PC-9 (cell line): ENCODE results near the gene AGAP1. TPM values are rescaled to one million over a fixed set of nuclear protein-coding genes. Genes with fewer than 3 reads are reported as not detected.

Source experiments
- BruUV-seq: library from RNA; stranded (reverse); fragments of 400-500 nt; replicated peaks from 2 replicates; lab custom pipeline; 2021; lab: Mats Ljungman, UMichigan
- CTCF ChIA-PET: fragments of 300-600 bp; sonication (Branson Sonifier 250); formaldehyde crosslinking; loops from one replicate; lab custom pipeline; 2022; ENCODE audit warnings: antibody characterized with exemption; lab: Charles Lee
- POLR2A ChIA-PET: fragments of 300-600 bp; sonication (Branson Sonifier 250); formaldehyde crosslinking; loops from one replicate; lab custom pipeline; 2022; ENCODE audit warnings: antibody characterized with exemption; ENCODE audit not compliant: unreplicated experiment; lab: Charles Lee
- DNase-seq, 2 experiments: peaks; one replicate each; pipeline versions ENCODE4 v3.0.0 to v3.0.0-alpha.2; 2015 to 2022; ENCODE audit warnings: mixed read lengths in 1 of 2
- H2AFZ ChIP-seq: fragments of 200-600 bp; sonication (generic); 2 replicates; pipeline ENCODE4 v1.8.1; 2017; ENCODE audit warnings: antibody characterized with exemption
- H3F3A ChIP-seq: fragments of 200-600 bp; sonication (generic); 2 replicates; pipeline ENCODE4 v1.8.1; 2017; ENCODE audit warnings: antibody characterized with exemption, mild to moderate bottlenecking, low read depth; ENCODE audit not compliant: insufficient read depth
- H3K27ac ChIP-seq: fragments of 200-600 bp; sonication (generic); 2 replicates; pipeline ENCODE4 v1.6.1; 2016; ENCODE audit warnings: mixed run types
- H3K27me3 ChIP-seq: fragments of 200-600 bp; sonication (generic); 2 replicates; pipeline ENCODE4 v1.6.1; 2016; ENCODE audit warnings: low read depth, mixed run types; ENCODE audit not compliant: insufficient read depth
- H3K36me3 ChIP-seq: fragments of 200-600 bp; sonication (generic); 2 replicates; pipeline ENCODE4 v1.6.1; 2016; ENCODE audit warnings: low read depth, mixed run types
- H3K4me1 ChIP-seq: fragments of 200-600 bp; sonication (generic); replicated peaks from 2 replicates; pipeline ENCODE4 v1.6.1; 2016; ENCODE audit warnings: mixed run types; ENCODE audit not compliant: insufficient read depth
- H3K4me2 ChIP-seq: fragments of 200-600 bp; sonication (generic); 2 replicates; pipeline ENCODE4 v1.6.1; 2017; ENCODE audit warnings: mixed run types
- H3K4me3 ChIP-seq: fragments of 200-600 bp; sonication (generic); 2 replicates; pipeline ENCODE4 v1.6.1; 2016; ENCODE audit warnings: mixed run types
- H3K79me2 ChIP-seq: fragments of 200-600 bp; sonication (generic); 2 replicates; pipeline ENCODE4 v1.6.1; 2017; ENCODE audit warnings: low read depth, mixed run types
- H3K9me2 ChIP-seq: fragments of 200-600 bp; sonication (generic); 2 replicates; pipeline ENCODE4 v1.8.1; 2017; ENCODE audit warnings: mild to moderate bottlenecking; ENCODE audit not compliant: insufficient read depth
- H3K9me3 ChIP-seq: fragments of 200-600 bp; sonication (generic); 2 replicates; pipeline ENCODE4 v1.8.1; 2016; ENCODE audit warnings: low read depth; ENCODE audit not compliant: insufficient read depth
- H4K20me1 ChIP-seq: fragments of 200-600 bp; sonication (generic); 2 replicates; pipeline ENCODE4 v1.8.1; 2017; ENCODE audit not compliant: insufficient read depth
- EZH2 ChIP-seq: fragments of 200-600 bp; sonication (generic); IDR thresholded peaks from 2 replicates; pipeline ENCODE4 v1.8.0; 2017; ENCODE audit warnings: antibody characterized with exemption, low read depth
- intact Hi-C: fragments of 100-400 bp; cut with micrococcal nuclease; formaldehyde crosslinking; loops from one replicate; pipeline ENCODE4 v1.10.0; 2022; ENCODE audit not compliant: unreplicated experiment
- total RNA-seq: library from RNA; stranded (reverse); gene quantifications from 2 replicates; pipeline ENCODE4 v1.2.3, GENCODE V29; 2021
- TF ChIP-seq, protein P1 (sequence below): fragments of 200-600 bp; sonication (generic); conservative IDR thresholded peaks from 2 replicates; pipeline ENCODE4 v1.6.1; 2017; ENCODE audit warnings: mixed run types, antibody characterized with exemption, mild to moderate bottlenecking, moderate library complexity

Gene AGAP1
- total RNA-seq, 1 experiment from 2014 or later, result 91.4 TPM

DNA sequence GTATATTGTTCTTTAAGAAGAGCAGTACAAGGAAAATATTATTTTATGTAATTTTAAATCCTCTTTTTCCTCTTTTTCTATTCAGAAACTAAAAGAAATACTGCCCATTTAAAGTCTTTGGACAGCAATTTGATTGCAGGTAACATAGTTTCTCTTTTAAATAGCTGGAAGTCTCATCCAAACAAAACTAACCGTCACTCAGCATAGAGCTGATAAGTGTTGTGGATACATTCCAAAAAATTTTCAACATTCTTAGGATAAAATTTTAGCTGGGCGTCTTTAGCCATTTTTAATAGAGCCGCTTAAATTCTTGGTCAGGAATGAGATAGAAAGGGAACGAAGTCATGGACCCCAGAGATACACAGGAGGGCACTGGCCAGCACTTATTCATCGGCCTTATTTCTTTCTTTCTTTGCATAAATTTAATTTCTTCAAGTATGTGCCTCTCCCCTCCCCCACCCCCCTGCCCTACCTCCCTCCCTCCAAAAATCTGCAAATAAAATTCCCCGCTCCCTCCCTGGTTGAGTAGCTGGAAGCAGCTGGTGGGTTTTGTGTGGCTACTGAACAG, 592.6 kb downstream of the AGAP1 start:
- H3K27me3 ChIP-seq, result no peaks in the 10 kb centered on the region
- intact Hi-C loops, result no loop called here
- CTCF ChIA-PET, result no interaction called here
- POLR2A ChIA-PET, result no interaction called here
- BruUV-seq, result no TSS peak
- H3K4me3 ChIP-seq, result no peak overlapping the region
- TF ChIP-seq EZH2, result no peak
- TF ChIP-seq, protein P1, sequence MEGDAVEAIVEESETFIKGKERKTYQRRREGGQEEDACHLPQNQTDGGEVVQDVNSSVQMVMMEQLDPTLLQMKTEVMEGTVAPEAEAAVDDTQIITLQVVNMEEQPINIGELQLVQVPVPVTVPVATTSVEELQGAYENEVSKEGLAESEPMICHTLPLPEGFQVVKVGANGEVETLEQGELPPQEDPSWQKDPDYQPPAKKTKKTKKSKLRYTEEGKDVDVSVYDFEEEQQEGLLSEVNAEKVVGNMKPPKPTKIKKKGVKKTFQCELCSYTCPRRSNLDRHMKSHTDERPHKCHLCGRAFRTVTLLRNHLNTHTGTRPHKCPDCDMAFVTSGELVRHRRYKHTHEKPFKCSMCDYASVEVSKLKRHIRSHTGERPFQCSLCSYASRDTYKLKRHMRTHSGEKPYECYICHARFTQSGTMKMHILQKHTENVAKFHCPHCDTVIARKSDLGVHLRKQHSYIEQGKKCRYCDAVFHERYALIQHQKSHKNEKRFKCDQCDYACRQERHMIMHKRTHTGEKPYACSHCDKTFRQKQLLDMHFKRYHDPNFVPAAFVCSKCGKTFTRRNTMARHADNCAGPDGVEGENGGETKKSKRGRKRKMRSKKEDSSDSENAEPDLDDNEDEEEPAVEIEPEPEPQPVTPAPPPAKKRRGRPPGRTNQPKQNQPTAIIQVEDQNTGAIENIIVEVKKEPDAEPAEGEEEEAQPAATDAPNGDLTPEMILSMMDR, result no peak
- H3K27ac ChIP-seq, result no peak overlapping the region
- no peaks in the 10 kb centered on the region for H3K36me3 ChIP-seq
- H3F3A ChIP-seq, result no peaks in the 10 kb centered on the region; the same call in 1 of the 2 replicates
- no peaks in the 10 kb centered on the region for H3K9me2 ChIP-seq
- no peaks in the 10 kb centered on the region for H3K79me2 ChIP-seq
- no peaks in the 10 kb centered on the region for H3K4me1 ChIP-seq
- no peaks in the 10 kb centered on the region for H3K9me3 ChIP-seq
- DNase-seq, result no peak
- H2AFZ ChIP-seq, result no peak overlapping the region
- peaks cover 20% of the 10 kb centered on the region; the same call in 1 of the 2 replicates for H4K20me1 ChIP-seq
- no peak overlapping the region for H3K4me2 ChIP-seq

DNA sequence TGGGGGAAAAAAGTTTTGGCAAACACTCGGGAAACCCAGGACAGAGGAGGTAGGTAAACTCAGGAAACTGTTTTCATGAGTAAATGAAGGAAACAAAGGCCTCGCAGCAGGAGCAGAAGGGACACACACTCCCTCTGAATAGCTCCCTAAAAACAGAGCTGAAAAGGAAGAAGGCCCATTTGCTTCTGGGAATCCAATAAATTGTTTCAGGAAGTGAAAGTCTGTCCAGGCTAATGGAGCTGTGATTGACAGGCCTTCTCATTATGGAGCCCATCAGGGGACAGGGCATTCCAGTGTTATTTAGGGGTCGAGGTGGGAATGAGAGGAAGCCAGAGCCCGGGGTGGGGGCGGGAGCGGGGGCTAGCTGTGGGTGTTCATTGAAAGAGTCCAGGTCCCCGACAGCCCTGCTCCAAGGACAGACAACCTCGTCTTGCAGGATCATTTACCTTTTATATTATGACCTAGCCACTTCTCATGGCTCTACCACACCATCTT, 593.2 kb downstream of the AGAP1 start:
- H3K4me1 ChIP-seq, result no peaks in the 10 kb centered on the region
- H3K36me3 ChIP-seq, result no peaks in the 10 kb centered on the region
- H3K9me3 ChIP-seq, result no peaks in the 10 kb centered on the region
- ChIA-PET POLR2A (no interaction called here), CTCF (interaction anchor here (0.5 kb wide), 1 partner anchor 10 kb away, joined by 3 read pairs; no protein-coding TSS in a partner anchor)
- no peaks in the 10 kb centered on the region; the same call in 1 of the 2 replicates for H3F3A ChIP-seq
- no peak overlapping the region for H3K27ac ChIP-seq
- H3K27me3 ChIP-seq, result no peaks in the 10 kb centered on the region
- no peak for TF ChIP-seq EZH2
- TF ChIP-seq, protein P1, result no peak
- H3K9me2 ChIP-seq, result no peaks in the 10 kb centered on the region
- no peak overlapping the region for H3K4me2 ChIP-seq
- H2AFZ ChIP-seq, result no peak overlapping the region
- BruUV-seq, result no TSS peak
- no peak overlapping the region for H3K4me3 ChIP-seq
- no peak for DNase-seq
- intact Hi-C loops, result no loop called here
- no peaks in the 10 kb centered on the region for H3K79me2 ChIP-seq
- H4K20me1 ChIP-seq, result peaks cover 20% of the 10 kb centered on the region; the same call in 1 of the 2 replicates

DNA sequence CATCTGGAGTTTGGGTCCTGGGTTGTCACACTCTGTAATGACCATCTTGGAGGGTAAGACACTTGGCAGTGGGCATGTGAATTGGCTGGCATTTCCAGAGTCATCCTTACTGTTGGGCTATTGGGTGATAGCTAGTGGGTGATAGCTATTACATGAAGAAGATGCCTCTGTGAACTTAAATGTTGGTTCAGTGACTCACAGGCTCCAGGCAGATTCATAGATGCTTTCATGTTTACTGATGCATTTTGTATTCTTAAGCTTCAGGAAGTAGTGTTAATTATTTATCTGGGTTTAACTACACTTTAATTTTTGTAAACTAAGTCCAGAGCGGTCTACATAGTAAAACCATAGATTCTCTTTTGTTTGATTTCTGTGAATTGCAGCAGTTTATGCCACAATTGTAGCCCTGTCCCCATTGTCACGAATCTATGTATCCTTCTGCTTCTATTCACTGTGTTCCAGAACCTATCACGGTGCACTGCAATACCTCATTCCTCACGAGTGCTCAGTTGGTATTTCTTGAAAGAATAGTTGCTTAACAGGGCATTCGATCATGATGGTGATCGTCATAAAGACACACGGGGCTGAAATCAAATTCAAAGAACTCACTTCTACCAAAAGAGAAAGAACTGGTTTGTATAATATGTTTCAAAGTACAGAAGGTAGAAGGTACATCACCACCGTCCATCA, 594.7 kb downstream of the AGAP1 start:
- CTCF ChIA-PET, result interaction anchor here (0.6 kb wide), 1 partner anchor 172 kb away, joined by 3 read pairs; no protein-coding TSS in a partner anchor
- peak in 1 of 2 experiments; percentile 37 for DNase-seq
- no peak overlapping the region for H3K27ac ChIP-seq

More for the DNA sequence above, 594.7 kb downstream of the AGAP1 start:
- H3K9me3 ChIP-seq, result no peaks in the 10 kb centered on the region
- POLR2A ChIA-PET, result no interaction called here
- H3F3A ChIP-seq, result no peaks in the 10 kb centered on the region; the same call in 1 of the 2 replicates
- peaks cover 15% of the 10 kb centered on the region; the same call in 1 of the 2 replicates for H4K20me1 ChIP-seq
- BruUV-seq, result no TSS peak
- H3K9me2 ChIP-seq, result no peaks in the 10 kb centered on the region
- no peak overlapping the region for H3K4me3 ChIP-seq
- no peak for TF ChIP-seq EZH2
- TF ChIP-seq, protein P1, result no peak
- no peaks in the 10 kb centered on the region for H3K27me3 ChIP-seq
- H3K36me3 ChIP-seq, result no peaks in the 10 kb centered on the region
- intact Hi-C loops, result no loop called here
- H2AFZ ChIP-seq, result no peak overlapping the region
- H3K4me1 ChIP-seq, result no peaks in the 10 kb centered on the region
- no peak overlapping the region for H3K4me2 ChIP-seq
- no peaks in the 10 kb centered on the region for H3K79me2 ChIP-seq
